Gastrocnemius medialis (tissue), 4 donors: ENCODE results near the gene ASCL5.

Experiments used
- CTCF ChIP-seq, 5 experiments: fragments of 450-650 bp in 3 of 5; fragments of 200-600 bp in 2 of 5; sonication (generic) in 2 of 5; IDR thresholded peaks in 4 of 5; conservative IDR thresholded peaks in 1 of 5; 1 replicate in 4 of 5; 2 replicates in 1 of 5; pipeline ENCODE4 v1.5.1; 2016 to 2019; ENCODE audit warnings: antibody characterized with exemption in 5 of 5, mild to moderate bottlenecking in 3 of 5, moderate library complexity in 3 of 5
- POLR2A ChIP-seq, 2 donors: fragments of 450-650 bp; IDR thresholded peaks; one replicate each; pipeline ENCODE4 v1.6.1; 2017; ENCODE audit warnings: antibody characterized with exemption in 2 of 2, mild to moderate bottlenecking in 2 of 2, moderate library complexity in 2 of 2

- no peak for TF ChIP-seq CTCF (IDR thresholded peaks at IDR 0.05 in 4 of 5, conservative IDR thresholded peaks at IDR 0.05 in 1 of 5)
- TF ChIP-seq POLR2A (IDR thresholded peaks at IDR 0.05) = no peak
Measured at GRCh38 chr1:201110616-201111015, 16.4 kb downstream of the ASCL5 start.
